Ramos (cell line): ENCODE data around the gene MEX3A.
"Not testable (repeated sequence)": the region's sequence is repeated elsewhere in the genome, so short reads cannot be mapped to it uniquely, and the experiment has no call there.

ENCODE experiments used
- in situ Hi-C: fragments of 300-500 bp; cut with MboI; formaldehyde crosslinking; loops from one replicate; pipeline ENCODE4 v1.14.3; 2022; ENCODE audit warnings: low sequenced_read_pairs; ENCODE audit not compliant: unreplicated experiment

The MEX3A gene

DNA sequence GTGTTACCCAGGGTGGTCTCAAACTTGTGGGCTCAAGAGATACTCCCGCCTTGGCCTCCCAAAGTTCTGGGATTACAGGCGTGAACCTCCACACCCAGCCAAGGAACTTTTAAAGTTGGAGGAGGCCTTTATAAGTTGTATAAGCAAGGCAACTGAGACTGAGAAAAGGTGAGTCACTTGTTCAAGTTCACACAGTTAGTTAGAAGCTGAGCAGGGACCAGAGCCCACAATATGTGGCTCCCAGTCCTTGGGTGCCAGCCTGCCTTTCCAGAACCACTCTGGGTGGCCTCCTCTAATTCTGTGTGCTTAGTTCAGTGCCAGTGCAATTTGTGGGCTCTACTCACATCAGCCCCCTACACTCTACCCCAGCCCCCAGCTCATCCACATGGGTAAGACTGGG lies 17.6 kb downstream of the MEX3A start:
- in situ Hi-C loops, result loop anchor here (10.0 kb wide), 1 partner anchor 130 kb away; the partner anchor contains the start of gene KHDC4

DNA sequence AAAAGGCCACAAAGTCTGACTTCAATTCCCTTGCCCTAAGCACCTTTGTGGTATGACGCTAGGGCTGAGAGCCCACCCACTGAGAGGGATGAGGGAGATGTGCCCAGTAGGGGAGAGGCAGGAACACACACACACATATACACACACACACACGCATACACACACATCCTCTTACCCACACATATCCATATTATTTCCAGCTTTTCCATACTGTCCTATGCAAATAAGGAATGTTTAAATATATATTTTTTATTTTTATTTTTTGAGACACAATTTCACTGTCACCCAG lies 18.3 kb downstream of the MEX3A start:
- in situ Hi-C loops, result loop anchor here (10.0 kb wide), 1 partner anchor 129 kb away; the partner anchor contains the start of gene KHDC4

DNA sequence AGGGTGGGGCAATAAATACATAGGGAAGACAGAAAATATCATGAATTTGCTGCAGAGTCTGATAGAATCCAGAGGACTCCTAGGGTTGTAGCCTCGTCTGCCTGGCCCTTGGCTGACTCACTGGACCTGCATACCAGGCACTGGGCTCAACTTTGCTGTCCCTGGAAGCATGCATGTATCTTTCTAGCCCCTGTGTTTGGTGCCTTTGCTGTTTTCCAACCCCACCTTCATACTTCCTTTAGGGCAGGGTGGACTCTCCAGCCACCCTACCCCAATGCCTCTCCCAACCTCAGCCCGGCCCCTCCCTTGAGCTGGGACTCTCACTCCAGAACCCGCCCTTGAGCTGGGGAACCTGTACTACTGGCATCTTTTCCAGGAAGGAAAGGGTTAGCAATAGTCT lies 20.1 kb downstream of the MEX3A start:
- in situ Hi-C loops, result loop anchor here (10.0 kb wide), 1 partner anchor 127 kb away; the partner anchor contains the start of gene KHDC4

DNA sequence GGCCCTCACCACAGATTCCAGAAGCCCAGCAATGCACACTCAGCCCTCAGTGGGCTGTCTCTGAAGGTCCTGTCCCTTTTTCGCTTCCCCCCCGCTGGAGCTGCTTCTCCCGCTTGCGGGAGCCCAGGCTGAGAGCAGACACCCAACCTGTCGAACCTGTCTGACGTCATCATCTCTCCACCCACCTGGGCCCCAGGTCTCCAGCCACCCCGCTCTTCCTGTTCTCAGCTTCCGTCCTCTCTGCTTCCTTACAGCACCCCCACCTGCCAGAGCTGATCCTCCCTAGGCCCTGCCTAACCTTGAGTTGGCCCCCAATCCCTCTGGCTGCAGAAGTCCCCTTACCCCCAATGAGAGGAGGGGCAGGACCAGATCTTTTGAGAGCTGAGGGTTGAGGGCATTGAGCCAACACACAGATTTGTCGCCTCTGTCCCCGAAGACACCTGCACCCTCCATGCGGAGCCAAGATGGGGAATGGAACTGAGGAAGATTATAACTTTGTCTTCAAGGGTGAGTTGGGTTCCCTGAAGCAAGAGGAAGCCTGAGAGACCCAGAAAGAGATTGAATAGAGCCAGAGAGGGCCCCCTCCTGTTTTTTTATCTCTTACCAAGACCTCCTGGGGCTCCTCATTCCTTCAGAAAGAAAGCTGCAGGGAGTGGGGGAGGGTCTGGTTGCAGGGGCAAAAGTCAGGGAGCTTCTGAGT lies 21.2 kb downstream of the MEX3A start, which contains the start of gene RAB25:
TSS of gene RAB25 (plus strand) at position 224 of the 700 bp plus-strand sequence. CDS start at position 465, 241 bp downstream.
- in situ Hi-C loops, result loop anchor here (10.0 kb wide), 1 partner anchor 126 kb away; the partner anchor contains the start of gene KHDC4

DNA sequence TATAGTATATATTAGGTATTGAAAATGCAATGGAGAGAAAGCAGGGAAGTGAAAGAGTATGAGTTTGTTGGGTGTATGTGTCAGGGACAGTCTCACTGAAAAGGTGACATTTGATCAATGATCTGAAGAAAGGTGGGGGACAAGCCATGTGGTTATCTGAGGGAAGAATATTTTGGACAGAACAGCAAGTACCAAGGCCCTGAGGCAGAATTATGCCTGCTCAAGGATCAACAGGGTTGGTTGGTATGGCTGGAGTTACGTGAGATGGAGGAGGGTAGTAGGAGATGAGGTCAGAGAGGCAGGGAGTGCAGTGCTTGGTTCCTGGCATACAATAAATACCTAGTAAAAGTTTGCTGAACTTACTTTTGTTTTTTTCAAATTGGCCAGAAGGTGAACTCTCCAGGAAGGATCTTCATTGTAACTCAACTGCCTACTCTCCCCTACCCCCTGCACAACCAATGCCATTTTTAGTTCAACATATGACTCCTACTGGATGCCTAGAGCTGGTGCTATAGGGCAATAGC lies 25.9 kb downstream of the MEX3A start:
- in situ Hi-C loops, result no loop called here

DNA sequence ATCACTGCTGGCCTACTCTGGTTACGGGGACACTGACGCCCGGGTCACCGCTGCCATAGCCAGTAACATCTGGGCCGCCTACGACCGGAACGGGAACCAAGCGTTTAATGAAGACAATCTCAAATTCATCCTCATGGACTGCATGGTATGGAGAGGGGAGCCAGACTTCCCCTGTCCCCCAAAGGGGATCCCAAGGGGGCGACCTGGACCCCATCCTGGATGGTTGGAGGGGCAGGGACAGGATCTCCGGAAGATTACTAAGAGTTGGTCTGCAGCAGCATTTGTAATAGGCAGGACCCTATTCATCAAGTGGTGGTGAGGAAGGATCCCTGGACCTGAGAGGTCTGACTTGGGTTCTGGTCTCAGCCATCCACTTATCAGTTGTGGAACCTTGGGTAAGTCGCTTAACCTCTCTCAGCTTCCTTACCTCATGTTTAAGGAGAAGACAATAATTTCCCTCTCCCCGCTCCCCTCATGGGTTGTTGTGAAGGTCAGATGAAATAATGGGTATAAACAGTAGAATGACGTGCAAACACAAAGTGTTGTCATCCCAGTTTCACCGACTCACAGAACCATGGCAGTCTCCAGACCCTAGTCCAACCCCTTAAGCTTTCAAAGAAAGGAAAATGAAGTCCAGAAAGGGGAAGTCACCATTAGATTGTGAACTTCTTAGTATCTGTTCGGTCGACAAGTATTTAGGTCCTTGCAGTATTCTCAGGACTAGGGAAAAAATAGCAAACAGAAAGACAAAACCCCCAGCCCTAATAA lies 26.8 kb downstream of the MEX3A start:
- in situ Hi-C loops, result no loop called here

DNA sequence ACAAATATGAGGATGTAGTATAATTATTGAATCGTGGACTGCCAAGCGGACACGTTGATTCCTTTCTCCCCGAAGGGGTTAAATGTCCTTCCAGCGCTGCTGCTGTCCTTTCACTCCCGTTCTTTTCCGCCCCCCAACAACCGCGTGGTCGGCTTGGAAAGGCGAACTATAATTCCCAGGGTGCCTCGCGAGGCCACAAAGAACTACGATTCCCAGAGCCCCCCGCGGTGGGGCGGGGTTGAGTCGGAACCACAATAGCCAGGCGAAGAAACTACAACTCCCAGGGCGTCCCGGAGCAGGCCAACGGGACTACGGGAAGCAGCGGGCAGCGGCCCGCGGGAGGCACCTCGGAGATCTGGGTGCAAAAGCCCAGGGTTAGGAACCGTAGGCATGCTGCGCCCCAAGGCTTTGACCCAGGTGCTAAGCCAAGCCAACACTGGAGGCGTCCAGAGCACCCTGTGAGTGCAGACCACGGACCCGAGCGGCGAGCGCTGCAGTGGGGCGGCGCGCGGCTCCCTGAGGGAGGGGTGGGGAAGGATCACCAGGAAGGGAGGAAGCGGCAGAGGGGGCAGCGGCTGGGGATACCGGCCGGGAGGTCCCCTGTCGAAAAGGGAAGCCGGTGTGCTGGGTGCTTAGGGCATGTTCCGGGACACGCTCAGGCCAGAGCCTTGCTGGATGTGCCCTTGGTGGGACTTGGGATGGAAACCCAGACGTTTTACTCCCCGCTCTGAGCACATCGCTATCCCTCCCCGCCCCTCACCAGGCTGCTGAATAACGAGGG lies 27.6 kb downstream of the MEX3A start, which contains the start of gene LAMTOR2:
TSS of gene LAMTOR2 (plus strand) at position 283 of the 781 bp plus-strand sequence. CDS start at position 391, 108 bp downstream.
- in situ Hi-C loops, result no loop called here

DNA sequence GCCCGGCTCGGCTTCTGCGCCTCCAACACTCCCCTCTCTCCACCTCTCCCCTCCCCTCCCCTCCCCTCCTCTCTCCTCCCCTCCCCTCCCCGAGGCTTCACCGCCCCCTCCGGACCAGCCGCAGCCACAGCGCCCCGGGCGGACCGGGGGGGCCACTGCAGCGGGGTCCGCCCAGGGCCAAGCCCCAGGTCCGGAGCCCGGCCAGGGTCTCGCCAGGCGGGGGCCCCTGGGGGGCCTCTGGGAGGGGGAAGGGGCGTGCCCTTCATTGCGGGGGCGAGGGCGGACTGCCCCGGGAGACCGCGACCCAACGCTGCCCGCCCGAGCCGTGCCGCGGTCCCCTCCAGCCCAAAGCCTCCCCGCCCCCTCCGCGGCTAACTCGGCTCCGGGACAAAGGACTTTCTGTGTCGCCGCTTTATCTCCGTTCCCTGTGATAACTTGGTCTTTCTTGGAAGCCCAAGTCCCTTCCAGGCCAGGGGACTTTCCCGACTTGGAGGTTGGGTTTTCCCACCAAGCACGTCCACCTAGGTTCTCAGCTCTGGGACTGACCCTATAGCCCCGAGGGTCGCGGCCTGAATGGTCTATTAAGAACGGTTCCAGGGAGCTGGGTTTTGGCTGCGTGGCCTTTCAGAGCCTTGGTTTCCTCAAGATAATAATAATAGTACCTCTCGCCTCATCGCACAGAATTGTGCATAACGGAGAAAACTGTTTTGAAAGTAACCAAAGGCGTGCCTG lies 28.3 kb downstream of the MEX3A start, which contains the start of gene UBQLN4:
TSS of gene UBQLN4 (minus strand) at position 31 of the 732 bp plus-strand sequence. CDS start 97 bp downstream, outside the sequence.
- in situ Hi-C loops, result no loop called here

DNA sequence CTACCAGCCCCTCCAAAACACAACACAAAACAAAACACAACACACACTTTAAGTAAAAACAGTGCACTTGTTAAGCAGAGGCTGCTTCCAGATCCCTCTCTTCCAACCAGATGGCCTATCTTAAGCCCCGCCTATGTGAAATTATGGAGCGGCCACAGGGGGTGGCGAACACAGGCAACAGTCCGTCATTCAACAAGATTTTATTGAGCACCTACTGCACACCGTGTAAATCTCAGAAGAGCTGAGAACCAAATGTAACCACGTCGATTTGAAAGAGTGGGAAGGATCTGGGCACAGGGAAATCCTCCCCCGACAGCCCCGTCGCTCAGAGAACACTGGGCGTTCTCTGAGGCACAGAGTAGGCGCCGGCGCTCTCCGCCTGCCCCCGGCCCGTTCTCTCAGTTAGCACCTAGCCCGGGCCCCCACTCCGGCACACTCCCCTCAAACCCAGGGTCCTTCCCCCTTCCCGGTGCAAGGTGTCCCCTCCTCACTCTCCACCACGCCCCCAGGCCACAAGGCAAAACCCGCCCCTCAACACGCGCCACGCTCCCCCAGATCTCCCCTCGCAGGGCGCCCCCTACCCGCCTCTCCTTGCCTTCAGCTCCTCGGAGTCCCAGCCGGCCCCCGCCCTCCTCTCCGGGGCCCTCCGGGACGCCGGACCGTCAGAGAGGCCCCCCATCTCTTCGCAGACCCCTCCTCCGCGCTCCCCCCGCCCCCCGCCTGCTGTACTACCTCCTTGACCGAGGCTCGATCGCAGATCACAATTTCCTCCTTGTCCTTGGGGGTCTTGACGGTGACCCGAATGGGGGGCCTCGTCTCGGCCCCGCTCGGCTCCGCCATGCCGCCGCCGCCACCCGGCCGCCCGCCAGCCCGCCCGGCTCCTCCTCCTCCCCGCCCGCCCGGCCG lies 29.1 kb downstream of the MEX3A start:
- in situ Hi-C loops, result no loop called here

DNA sequence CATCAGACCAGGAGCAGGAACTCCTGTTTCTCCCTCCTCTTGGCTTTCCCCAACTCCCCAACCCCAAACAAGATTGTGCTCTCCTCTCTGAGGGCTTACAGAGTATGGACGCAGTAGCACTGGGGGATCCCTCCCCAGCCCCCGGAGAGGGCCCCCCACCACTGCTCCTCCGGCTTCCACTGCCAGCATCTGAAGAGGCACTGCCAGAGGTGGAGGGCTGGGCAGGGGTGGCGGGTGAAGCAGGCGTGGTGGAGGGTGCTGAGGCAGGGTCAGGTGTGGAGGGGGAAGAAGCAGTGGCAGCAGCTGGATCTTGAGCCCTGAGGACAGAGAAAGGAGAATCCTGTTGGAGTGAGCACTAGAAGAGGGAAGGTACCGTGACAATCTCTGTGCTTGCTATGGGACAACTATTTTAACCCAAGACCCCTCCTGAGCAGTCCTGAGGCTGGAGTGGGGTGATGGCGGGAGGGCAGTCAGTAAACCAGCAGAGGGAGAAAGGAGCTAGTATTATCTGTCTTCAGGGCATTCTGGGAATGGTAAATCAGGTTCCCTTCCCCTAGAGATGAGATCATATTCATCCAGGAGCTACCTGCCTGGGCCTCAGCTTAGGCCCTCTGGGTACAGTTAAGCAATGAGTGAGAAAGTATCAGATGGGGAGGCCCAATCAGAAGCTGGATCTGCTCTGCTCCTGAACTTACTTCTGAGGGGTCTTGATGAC lies 31.1 kb downstream of the MEX3A start:
- in situ Hi-C loops, result no loop called here

DNA sequence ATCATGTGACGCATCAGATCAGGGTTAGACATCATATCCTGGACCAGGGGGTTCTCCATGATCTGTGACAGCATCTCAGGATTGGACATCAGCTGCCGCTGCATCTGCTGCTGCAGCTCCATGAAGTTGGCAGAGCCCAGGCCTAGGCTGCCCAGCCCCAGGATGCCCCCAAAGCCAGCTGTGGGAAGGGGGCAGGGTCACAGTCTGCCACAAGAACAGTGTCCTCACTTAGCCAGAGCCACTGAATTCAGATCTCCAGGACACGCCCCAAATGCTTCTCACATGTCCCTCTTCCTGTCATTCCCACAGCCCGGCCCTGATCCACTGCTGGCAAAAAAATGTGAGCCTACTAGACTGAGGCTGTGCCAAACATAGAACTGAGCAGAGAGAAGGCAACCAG lies 31.9 kb downstream of the MEX3A start:
- in situ Hi-C loops, result no loop called here

DNA sequence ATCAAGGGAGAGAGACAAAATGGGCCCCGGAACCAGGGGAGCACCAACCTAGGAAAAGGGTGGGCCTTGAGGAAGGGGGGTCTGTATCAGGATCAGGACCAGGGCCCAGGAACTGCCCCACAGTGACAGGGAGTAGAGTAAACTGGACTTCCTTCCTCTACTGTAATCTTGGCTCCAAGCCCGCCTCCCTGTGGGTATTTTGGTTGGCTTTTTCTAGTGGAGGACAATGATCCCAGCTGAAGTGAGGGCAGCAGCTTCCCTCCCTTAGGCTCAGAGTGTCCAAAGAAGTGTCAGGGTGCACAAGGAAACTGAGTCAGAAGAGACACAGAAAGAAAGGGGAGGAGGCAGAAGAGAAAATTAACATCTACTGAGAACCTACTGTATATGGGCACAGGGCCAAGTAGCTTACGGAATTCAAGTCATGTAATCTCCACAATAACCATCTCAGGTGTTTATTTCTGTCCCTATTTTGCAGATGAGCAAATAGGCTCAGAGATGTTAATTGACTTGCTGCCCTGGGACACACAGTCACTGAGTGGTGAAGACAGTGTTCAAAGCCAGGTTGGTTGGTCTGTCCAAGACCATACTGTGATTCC lies 33.5 kb downstream of the MEX3A start:
- in situ Hi-C loops, result no loop called here

DNA sequence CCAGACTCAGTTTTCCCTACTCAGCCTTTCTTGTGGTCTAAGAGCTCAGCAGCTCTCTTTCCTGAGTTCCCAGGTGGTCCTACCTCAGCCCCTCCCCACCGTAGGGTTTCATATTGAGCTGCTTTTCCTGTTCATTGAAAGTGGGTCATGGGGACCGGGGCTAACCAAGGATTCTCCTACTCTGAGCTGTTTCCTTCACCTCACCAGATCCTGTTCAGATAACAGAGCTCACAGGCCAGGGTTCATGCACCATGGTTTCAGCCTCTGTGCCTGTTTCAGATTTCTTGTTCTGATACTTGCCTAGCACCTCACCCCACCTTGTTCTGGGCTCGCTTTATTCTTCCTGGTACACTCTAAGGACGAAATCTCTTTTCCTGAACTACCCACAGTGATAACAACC lies 37.2 kb downstream of the MEX3A start:
- in situ Hi-C loops, result no loop called here

DNA sequence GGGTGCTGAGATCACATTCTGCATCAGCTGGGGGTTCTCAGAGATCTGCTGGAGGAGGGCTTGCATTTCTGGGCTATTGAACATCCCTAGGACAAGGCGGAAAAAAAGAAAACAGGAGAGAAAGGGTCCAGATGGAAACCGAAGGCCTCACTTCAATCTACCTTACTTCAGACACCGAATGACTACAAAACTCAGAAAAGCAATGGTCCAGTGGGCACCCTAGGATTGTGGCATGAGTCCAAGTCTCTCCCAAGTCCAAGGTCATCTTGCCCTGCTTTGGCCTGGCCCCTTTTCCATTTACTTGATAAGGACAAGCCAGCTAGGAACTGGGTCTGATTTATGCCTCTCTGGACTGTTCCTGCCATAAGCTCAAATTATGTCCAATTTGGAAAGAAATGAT lies 39.4 kb downstream of the MEX3A start:
- in situ Hi-C loops, result no loop called here

DNA sequence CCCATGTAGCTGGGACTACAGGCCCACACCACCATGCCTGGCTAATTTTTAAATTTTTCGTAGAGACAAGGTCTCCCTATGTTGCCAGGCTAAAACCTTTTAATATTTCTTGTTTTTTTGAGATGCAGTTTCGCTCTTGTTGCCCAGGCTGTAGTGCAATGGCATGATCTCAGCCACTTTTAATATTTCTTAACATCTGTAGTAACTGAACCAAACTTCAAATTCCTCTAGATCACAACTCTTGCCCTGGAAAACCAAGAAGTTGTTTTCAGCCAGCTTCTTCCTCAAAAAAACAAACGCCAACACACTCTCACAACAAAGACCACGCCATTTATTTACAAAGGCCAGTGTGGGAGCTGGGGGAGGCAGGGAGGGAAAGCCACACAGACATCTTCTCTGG lies 47.3 kb downstream of the MEX3A start:
- in situ Hi-C loops, result not testable (repeated sequence)

DNA sequence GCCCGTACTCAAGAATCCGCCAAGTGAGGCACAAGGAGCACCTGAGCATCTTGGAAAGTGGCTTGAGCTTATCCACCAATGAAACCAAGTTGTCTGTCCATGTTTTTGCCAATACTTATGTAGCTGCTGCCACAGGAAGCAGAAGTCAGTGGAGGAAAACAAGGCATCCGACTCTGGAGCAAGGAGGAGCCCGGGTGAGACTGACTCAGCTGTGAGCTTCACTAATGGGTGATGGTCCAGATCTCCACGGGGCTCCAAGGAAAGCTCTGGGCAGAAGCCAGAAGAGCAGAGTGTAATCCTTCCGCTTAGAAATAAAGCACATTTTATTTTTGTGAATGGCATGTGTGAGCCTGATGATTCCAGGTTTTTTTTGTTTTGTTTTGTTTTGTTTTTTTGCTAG lies 49.3 kb downstream of the MEX3A start:
- in situ Hi-C loops, result no loop called here

DNA sequence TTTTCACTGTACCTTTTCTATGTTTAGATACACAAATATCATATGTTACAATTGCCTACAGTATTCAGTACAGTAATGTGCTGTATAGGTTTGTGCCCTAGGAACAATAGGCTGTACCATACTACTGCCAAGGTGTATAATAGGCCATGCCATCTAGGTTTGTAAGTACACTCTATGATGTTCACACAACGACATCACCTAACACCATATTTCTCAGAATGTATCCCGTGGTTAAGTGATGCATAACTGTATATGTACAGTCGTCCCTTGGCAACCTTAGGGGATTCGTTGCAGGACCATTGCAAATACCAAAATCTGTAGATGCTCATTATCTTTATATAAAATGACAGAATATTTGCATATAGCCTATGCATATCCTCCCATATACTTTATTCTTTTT lies 55.7 kb downstream of the MEX3A start:
- in situ Hi-C loops, result no loop called here

DNA sequence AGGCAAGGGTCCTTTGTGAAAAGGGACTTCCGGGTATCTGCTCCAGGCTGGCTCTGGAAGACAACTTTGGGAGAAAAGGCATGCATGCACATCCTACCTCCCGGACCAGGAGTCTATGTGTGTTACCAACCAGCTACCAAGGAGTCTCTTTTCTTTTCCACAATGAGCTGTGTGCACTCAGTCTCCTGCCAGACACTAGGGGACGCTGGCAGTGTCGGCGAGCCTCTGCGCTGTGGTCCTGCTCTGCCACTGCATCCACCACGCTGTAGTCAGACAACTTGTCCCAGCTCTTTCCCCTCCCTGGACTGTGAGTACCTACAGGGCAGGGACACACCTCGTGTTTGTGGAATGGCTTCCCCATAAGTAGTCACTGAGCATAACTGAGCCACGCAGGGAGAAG lies 56.4 kb downstream of the MEX3A start:
- in situ Hi-C loops, result no loop called here
